Endothelial cell of umbilical vein (primary cell): ENCODE measurements around the gene GNAL.

Experiments used
- EZH2 ChIP-seq: IDR thresholded peaks from 2 replicates; pipeline ENCODE4 v1.6.1; 2012; ENCODE audit warnings: borderline replicate concordance, low read depth, mild to moderate bottlenecking, moderate library complexity, low read length, inconsistent platforms; ENCODE audit not compliant: severe bottlenecking
- POLR2A ChIP-seq: IDR thresholded peaks from 2 replicates; pipeline ENCODE4 v1.6.1; 2012; ENCODE audit warnings: low read depth, mild to moderate bottlenecking, control low read depth, low read length
- POLR2AphosphoS5 ChIP-seq: IDR thresholded peaks from 2 replicates; pipeline ENCODE4 v1.6.1; 2012; ENCODE audit warnings: low read depth, mild to moderate bottlenecking, control low read depth, low read length, moderate library complexity; ENCODE audit not compliant: insufficient read depth
- TF ChIP-seq, protein P1 (sequence below), 2 donors: IDR thresholded peaks; 1 replicate in 1 of 2; 2 replicates in 1 of 2; pipeline ENCODE4 v1.5.1; 2011; ENCODE audit warnings: low read length in 2 of 2, mild to moderate bottlenecking in 2 of 2, moderate library complexity in 2 of 2, control low read depth in 1 of 2, inconsistent platforms in 1 of 2, low read depth in 1 of 2; ENCODE audit not compliant: insufficient read depth in 1 of 2; ENCODE audit errors: extremely low read depth in 1 of 2

DNA sequence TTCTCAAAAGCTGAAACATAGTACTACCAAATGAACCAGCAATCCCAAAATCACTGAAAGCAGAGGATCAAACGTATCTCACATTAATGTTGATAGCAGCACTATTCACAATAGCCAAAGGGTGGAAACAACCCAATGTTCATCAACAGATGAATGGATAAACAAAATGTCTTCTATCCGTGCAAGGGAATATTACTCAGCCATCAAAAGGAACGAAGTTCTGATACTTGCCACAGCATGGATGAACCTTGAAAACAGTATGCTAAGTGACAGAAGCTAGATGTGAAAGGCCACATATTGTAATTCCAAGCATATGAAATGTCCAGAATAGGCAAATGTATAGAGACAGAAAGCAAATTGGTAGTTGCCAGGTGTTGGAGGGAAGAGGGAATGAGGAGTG, 105.1 kb downstream of the GNAL start:
- TF ChIP-seq EZH2 (no peak), POLR2A (no peak), POLR2AphosphoS5 (no peak)
- TF ChIP-seq, protein P1, sequence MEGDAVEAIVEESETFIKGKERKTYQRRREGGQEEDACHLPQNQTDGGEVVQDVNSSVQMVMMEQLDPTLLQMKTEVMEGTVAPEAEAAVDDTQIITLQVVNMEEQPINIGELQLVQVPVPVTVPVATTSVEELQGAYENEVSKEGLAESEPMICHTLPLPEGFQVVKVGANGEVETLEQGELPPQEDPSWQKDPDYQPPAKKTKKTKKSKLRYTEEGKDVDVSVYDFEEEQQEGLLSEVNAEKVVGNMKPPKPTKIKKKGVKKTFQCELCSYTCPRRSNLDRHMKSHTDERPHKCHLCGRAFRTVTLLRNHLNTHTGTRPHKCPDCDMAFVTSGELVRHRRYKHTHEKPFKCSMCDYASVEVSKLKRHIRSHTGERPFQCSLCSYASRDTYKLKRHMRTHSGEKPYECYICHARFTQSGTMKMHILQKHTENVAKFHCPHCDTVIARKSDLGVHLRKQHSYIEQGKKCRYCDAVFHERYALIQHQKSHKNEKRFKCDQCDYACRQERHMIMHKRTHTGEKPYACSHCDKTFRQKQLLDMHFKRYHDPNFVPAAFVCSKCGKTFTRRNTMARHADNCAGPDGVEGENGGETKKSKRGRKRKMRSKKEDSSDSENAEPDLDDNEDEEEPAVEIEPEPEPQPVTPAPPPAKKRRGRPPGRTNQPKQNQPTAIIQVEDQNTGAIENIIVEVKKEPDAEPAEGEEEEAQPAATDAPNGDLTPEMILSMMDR (IDR thresholded peaks at IDR 0.05; ENCODE audit: extremely low read depth in 1 of 2, insufficient read depth in 1 of 2, low read depth in 1 of 2, low read length in 2 of 2), result no peak
